NCI-H187 treated with DMSO at 0.1 percent for 48 hours (cell line): ENCODE measurements around the gene MAPKAPK5.
"Not testable (repeated sequence)": the region's sequence is repeated elsewhere in the genome, so short reads cannot be mapped to it uniquely, and the experiment has no call there.

Experiments
- DNase-seq: peaks from one replicate; lab custom pipeline; 2025; lab: John Stamatoyannopoulos, UW

The MAPKAPK5 gene, protein sequence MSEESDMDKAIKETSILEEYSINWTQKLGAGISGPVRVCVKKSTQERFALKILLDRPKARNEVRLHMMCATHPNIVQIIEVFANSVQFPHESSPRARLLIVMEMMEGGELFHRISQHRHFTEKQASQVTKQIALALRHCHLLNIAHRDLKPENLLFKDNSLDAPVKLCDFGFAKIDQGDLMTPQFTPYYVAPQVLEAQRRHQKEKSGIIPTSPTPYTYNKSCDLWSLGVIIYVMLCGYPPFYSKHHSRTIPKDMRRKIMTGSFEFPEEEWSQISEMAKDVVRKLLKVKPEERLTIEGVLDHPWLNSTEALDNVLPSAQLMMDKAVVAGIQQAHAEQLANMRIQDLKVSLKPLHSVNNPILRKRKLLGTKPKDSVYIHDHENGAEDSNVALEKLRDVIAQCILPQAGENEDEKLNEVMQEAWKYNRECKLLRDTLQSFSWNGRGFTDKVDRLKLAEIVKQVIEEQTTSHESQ

DNA sequence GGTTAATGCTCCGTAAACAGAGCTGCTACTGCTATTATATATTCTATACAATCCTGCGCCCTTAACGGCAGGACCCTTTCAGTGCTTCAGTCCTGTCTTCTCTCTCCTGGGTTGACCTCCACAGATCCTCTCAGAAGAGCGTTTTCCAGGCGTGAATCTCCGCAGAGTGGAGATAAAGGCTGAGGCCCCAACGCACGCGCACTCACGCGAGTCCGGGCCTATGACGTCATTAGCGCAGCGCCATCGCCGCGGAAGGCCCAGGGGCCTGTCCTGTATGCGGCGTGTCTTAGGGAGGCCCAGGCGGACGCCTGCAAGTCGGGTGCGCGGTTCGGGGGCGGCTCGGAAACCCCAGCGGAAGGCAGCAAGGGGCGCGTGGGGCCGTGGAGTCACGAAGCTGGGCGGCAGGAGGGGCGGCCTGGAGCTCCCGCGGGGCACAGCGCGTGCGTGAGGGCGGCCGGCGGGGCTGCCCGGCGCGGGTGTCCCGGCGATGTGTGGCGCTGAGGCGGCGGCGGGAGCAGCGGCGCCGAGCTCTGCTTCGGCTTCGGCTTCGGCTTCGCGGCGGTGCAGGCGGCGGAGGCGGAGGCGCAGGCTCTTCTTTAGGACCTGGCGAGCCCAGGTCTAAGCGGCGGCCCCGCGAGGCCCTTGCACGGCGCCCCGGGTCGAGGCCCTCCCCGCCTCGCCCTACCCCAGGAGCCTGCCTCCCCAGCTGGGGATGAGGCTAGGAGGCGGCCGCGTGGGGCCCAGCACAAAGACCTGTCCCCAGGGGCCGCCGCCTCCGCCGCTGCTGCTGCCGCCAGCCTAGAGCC is at the start of gene MAPKAPK5:
MAPKAPK5 (plus strand) TSS at position 479 of the 806 bp plus-strand sequence. CDS start 506 bp downstream, outside the sequence.
- DNase-seq: peak; percentile 65

DNA sequence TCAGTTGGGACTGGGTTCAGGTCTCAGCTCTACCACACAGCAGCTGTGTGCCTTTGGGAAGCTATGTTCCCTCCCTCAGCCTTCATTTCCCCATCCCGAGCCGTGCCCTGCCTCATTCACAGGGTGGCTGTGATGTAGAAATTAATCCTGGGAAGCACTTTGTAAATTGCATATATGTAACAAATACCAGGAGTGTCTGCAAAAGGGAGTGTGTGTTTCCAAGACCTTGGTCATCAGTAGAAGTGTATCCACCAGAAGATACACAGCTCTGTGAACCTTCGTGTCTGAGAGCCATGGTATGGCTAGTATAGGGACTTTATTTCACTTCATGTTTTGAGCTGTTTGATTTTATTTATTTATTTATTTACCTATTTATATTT is 49.2 kb upstream of the MAPKAPK5 start:
- no peak for DNase-seq

DNA sequence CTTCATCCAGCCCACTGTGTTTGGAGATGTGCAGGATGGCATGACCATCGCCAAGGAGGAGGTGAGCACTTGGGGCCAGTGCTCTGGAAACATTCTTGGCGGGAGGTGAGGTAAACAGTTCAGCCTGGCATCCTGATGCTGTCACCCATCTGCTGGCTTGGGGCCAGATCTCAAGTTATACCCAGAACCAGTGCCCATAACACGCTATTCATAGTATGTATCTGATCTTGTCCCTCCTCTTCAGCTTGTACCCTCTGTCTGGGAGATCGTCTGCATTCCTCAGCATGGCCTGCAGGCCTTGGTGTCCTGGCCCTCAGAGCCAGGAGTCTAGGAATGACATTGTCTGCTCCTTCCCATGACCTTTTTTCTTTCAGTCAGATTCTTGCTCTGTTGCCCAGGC is 43.8 kb upstream of the MAPKAPK5 start:
- no peak for DNase-seq

DNA sequence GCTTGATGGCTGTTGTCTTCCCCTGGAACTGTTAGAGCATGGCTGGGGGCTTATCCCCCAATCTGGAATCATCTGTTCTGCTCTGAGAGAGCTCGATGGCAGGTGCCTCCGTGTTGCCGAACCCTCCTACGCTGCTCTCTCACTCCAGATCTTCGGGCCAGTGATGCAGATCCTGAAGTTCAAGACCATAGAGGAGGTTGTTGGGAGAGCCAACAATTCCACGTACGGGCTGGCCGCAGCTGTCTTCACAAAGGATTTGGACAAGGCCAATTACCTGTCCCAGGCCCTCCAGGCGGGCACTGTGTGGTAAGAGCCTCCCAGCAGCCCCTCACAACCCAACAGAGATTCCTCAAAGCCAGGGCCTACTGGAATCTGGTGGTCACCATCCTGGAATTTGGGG is 42.3 kb upstream of the MAPKAPK5 start:
- no peak for DNase-seq

DNA sequence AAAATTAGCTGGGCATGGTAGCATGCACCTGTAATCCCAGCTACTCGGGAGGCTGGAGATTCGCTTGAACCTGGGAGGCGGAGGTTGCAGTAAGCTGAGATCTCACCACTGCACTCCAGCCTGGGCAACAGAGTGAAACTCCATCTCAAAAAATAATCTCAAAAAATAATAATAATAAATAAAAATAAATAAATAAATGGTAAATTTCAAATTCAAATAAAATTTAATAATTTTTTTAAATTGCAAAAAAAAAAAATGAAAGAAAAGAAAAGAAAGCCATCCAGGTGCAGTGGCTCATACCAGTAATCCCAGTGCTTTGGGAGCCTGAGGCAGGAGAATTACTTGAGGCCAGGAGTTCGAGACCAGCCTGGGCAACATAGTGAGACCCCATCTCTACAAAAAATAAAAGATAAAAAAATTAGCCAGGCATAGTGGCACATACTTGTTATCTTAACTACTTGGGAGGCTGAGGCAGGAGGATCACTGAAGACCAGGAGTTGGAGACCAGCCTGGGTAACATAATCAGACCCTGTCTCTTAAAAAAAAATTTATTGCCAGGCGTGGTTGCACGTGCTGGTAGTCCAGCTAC is 38.9 kb upstream of the MAPKAPK5 start:
- no peak for DNase-seq

- no peak for DNase-seq
These were observed 38.2 kb upstream of the MAPKAPK5 start for GRCh38 chr12:111803851-111804250.

DNA sequence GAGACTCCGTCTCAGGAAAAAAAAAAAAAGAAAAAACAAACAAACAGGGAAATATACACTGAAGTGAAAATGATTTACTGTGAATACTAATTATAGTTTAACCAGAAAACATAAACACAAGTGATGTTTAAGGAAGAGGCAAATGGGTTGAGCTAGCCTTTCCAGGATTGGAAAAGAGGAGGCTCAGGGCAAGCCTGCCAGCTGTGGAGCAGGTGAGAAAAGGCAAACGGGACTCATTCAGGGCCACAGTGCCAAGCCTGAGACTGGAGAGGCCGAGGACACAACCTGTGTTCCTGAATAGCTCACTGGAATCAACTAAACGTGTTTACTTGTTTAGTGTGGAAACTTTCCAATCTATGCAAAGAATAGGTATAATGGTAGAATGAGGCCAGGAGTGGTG is 35.7 kb upstream of the MAPKAPK5 start:
- DNase-seq: no peak

GRCh38 chr12:111807232-111807631 is 34.8 kb upstream of the MAPKAPK5 start:
- DNase-seq: no peak

- peak; percentile 60 for DNase-seq
These were observed 28.9 kb upstream of the MAPKAPK5 start for GRCh38 chr12:111812881-111813741.

- no peak for DNase-seq
These were observed 25.9 kb upstream of the MAPKAPK5 start for GRCh38 chr12:111816065-111816615.

DNA sequence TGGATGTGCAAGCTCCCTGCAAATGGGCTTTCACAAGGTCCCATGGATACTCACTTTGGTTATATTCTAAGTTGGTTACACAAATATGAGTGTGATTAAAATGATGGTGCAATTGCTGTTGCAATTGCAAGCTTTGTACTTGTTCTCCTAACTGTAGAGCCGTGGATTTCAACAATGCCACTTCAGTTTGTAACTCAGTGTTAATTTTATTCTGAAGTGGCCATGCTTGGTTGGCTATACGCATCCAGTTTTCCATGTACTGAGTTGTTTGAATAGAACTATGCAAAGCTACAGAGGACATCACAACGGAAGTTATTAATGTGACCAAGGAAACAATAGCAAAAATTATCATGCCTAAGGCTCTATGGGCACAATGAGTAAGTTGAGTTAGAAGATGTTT is 25.1 kb upstream of the MAPKAPK5 start:
- DNase-seq: not testable (repeated sequence)

DNA sequence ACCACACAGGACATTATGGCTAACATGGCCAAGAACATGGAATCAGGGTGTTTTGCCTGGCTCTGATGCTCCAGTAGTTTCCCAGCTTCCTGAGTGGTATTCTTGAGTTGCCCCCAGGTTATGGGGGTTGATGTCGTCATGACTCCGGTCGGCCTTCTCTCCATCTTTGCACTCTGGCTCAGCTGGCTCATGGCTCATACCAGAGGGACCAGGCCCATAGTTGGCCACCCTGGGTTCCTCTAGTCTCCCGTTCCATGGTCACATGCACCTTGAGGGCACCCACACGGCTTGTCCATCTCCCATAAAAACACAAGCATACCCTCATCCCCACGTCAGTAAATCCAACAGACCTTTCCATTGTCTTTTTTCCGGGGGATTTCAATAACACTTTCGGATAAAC is 23.7 kb upstream of the MAPKAPK5 start:
- no peak for DNase-seq

DNA sequence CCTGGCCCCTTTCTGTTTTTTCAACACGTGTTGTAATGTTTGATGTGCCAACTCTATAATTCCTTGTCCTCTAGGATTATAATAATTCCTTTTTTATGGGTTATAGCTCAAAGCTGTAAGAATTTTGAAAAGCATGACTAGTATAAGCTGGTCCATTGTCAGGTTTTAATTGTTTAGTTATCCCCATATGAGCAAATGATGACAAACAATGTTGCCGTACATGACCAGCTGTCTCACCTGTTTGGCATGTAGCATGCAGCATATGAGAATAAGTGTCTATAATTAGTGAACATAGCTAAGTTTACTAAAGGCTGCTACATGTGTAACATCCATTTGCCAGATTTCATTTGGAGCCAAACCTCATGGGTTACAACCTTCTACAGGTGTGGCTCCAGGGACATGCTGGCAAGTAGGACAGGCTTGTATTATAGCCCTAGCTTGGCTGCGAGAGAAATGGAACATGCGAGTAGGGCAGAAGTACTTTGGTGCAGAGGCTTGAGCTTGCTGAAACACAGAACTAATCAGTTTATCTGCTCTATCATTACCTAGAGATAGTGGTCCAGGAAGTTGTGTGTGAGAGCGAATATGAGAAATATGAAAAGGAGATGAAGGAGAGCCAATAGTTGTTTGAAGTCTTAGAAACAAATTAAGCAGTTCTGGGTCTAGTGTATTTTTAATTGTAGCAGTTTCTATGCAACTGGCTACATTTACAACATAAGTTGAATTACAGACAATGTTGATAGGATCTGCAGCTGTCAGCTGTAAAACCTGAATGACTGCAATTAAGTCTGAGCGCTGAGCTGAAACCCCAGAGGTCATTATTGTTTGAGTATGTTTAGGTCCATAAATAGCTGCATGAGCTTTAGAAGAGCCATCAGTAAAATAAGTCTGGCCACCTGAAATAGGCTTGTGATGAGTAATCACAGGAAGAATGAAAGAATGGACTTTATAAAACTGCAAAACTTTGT is 22.6 kb upstream of the MAPKAPK5 start:
- no peak for DNase-seq

DNA sequence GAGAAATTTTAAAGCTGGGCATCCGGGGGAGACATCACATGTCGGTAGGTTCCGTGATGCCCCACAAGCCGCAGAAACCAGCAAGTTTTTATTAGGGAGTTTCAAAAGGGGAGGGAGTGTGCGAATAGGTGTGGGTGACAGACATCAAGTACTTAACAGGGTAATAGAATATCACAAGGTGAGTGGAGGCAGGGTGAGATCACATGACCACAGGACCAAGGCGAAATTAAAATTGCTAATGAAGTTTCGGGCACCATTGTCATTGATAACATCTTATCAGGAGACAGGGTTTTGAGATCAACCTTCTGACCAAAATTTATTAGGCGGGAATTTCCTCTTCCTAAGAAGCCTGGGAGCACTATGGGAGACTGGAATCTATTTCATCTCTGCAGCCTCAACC is 21.2 kb upstream of the MAPKAPK5 start:
- DNase-seq: not testable (repeated sequence)

GRCh38 chr12:111822886-111823285 is 19.1 kb upstream of the MAPKAPK5 start:
- no peak for DNase-seq

- DNase-seq: no peak
These were observed 18.1 kb upstream of the MAPKAPK5 start for GRCh38 chr12:111823891-111824290.

GRCh38 chr12:111824312-111824711 is 17.7 kb upstream of the MAPKAPK5 start:
- DNase-seq: not testable (repeated sequence)

GRCh38 chr12:111825509-111825908 is 16.5 kb upstream of the MAPKAPK5 start:
- no peak for DNase-seq

- DNase-seq: no peak
These were observed 15.7 kb upstream of the MAPKAPK5 start for GRCh38 chr12:111826316-111826715.

GRCh38 chr12:111826992-111827391 is 15.0 kb upstream of the MAPKAPK5 start:
- no peak for DNase-seq
